ENCODE data around the gene PITHD1.

- TF ChIP-seq, protein P1, sequence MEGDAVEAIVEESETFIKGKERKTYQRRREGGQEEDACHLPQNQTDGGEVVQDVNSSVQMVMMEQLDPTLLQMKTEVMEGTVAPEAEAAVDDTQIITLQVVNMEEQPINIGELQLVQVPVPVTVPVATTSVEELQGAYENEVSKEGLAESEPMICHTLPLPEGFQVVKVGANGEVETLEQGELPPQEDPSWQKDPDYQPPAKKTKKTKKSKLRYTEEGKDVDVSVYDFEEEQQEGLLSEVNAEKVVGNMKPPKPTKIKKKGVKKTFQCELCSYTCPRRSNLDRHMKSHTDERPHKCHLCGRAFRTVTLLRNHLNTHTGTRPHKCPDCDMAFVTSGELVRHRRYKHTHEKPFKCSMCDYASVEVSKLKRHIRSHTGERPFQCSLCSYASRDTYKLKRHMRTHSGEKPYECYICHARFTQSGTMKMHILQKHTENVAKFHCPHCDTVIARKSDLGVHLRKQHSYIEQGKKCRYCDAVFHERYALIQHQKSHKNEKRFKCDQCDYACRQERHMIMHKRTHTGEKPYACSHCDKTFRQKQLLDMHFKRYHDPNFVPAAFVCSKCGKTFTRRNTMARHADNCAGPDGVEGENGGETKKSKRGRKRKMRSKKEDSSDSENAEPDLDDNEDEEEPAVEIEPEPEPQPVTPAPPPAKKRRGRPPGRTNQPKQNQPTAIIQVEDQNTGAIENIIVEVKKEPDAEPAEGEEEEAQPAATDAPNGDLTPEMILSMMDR (IDR thresholded peaks at IDR 0.05), result no peak
- TF ChIP-seq POLR2A (IDR thresholded peaks at IDR 0.05) (no peak), EP300 (IDR thresholded peaks at IDR 0.05) (no peak)
Measured at GRCh38 chr1:23741609-23742008, 36.6 kb upstream of the PITHD1 start.

Measured in stomach (tissue), 4 donors.